Peyer's patch (tissue), 4 donors: ENCODE data around the gene PHF2. TPM values are rescaled to one million over a fixed set of nuclear protein-coding genes. Genes with fewer than 3 reads are reported as not detected.
A peak's percentile ranks its signal among the peaks of the same experiment; 100 is the strongest.

Source experiments
- DNase-seq, 3 donors: peaks; one replicate each; pipeline ENCODE4 v3.0.0-alpha.2; 2017 to 2019
- H3K27ac ChIP-seq, 4 donors: fragments of 200-600 bp; sonication (generic); one replicate each; pipeline ENCODE4 v1.5.1; 2016 to 2019
- H3K27me3 ChIP-seq, 2 donors: fragments of 200-600 bp; sonication (generic); one replicate each; pipeline ENCODE4 v1.5.1; 2019
- H3K36me3 ChIP-seq, 3 donors: fragments of 200-600 bp; sonication (generic); one replicate each; pipeline ENCODE4 v1.5.1; 2016 to 2019
- H3K4me1 ChIP-seq, 4 donors: fragments of 200-600 bp; sonication (generic); one replicate each; pipeline ENCODE4 v1.5.1; 2016 to 2019
- H3K4me3 ChIP-seq, 4 donors: fragments of 200-600 bp; sonication (generic); 1 replicate in 3 of 4; 2 replicates in 1 of 4; pipeline ENCODE4 v1.5.1; 2016 to 2019; ENCODE audit warnings: mild to moderate bottlenecking in 1 of 4
- H3K9me3 ChIP-seq, 4 donors: fragments of 200-600 bp; sonication (generic); one replicate each; pipeline ENCODE4 v1.5.1; 2016 to 2019; ENCODE audit warnings: mild to moderate bottlenecking in 1 of 4
- CTCF ChIP-seq, 6 experiments: fragments of 450-650 bp in 4 of 6; fragments of 200-600 bp in 2 of 6; sonication (generic) in 1 of 6; IDR thresholded peaks; one replicate each; pipeline ENCODE4 v1.5.1; 2017 to 2019; ENCODE audit warnings: antibody characterized with exemption in 6 of 6, mild to moderate bottlenecking in 3 of 6, moderate library complexity in 1 of 6
- POLR2A ChIP-seq, 2 donors: fragments of 450-650 bp; IDR thresholded peaks; one replicate each; pipeline ENCODE4 v1.5.1; 2017; ENCODE audit warnings: antibody characterized with exemption in 2 of 2, mild to moderate bottlenecking in 2 of 2, moderate library complexity in 2 of 2
- total RNA-seq, 4 donors: library from RNA; depleted of rRNA; stranded (reverse); fragments of >200 nt; gene quantifications; one replicate each; pipeline ENCODE4 v1.1.0, GENCODE V29; 2016

Gene PHF2
- total RNA-seq, 4 donors from 2014 or later: 12.3 to 26.4 (median 19.5) TPM

GRCh38 chr9:93652604-93653592 is 76.5 kb downstream of the PHF2 start:
- TF ChIP-seq CTCF (IDR thresholded peaks at IDR 0.05): no peak
- TF ChIP-seq POLR2A (IDR thresholded peaks at IDR 0.05): no peak
- Histone ChIP-seq H3K4me3 (no peak overlapping the region), H3K27ac (no peak overlapping the region), H3K9me3 (no peaks in the 10 kb centered on the region), H3K36me3 (peaks cover 0 to 75% (median 0%) of the 10 kb centered on the region in 3 donors), H3K27me3 (no peaks in the 10 kb centered on the region), H3K4me1 (no peaks in the 10 kb centered on the region)
- peak in 2 of 3 donors; percentile 29 to 44 for DNase-seq

- Histone ChIP-seq H3K36me3 (peaks cover 0 to 83% (median 0%) of the 10 kb centered on the region in 3 donors), H3K27me3 (no peaks in the 10 kb centered on the region), H3K9me3 (no peaks in the 10 kb centered on the region), H3K4me3 (no peak overlapping the region), H3K27ac (no peak overlapping the region), H3K4me1 (no peaks in the 10 kb centered on the region)
- TF ChIP-seq CTCF (IDR thresholded peaks at IDR 0.05): no peak
- peak in 2 of 3 donors; percentile 24 to 36 for DNase-seq
Measured at GRCh38 chr9:93653760-93654159, 77.4 kb downstream of the PHF2 start.

- Histone ChIP-seq H3K4me1 (no peaks in the 10 kb centered on the region), H3K27me3 (no peaks in the 10 kb centered on the region), H3K4me3 (no peak overlapping the region), H3K36me3 (peaks cover 0 to 83% (median 0%) of the 10 kb centered on the region in 3 donors), H3K27ac (no peak overlapping the region), H3K9me3 (no peaks in the 10 kb centered on the region)
- DNase-seq: peak in 2 of 3 donors; percentile 27 to 43
- TF ChIP-seq POLR2A (IDR thresholded peaks at IDR 0.05) (no peak), CTCF (IDR thresholded peaks at IDR 0.05) (no peak)
Measured at GRCh38 chr9:93654351-93654961, 78.1 kb downstream of the PHF2 start.

- Histone ChIP-seq H3K27ac (no peak overlapping the region), H3K36me3 (peaks cover 0 to 83% (median 0%) of the 10 kb centered on the region in 3 donors), H3K27me3 (no peaks in the 10 kb centered on the region), H3K9me3 (no peaks in the 10 kb centered on the region), H3K4me3 (no peak overlapping the region), H3K4me1 (no peaks in the 10 kb centered on the region)
- TF ChIP-seq CTCF (IDR thresholded peaks at IDR 0.05): no peak
- TF ChIP-seq POLR2A (IDR thresholded peaks at IDR 0.05): no peak
- DNase-seq: peak in 2 of 3 donors; percentile 34 to 39
Measured at GRCh38 chr9:93655621-93656425, 79.4 kb downstream of the PHF2 start.
